GM12878 (cell line): Measurements from ENCODE around the gene BEX5. TPM values are rescaled to one million over a fixed set of nuclear protein-coding genes. Genes with fewer than 3 reads are reported as not detected.

Source experiments
- ATAC-seq: fragments of 200-7000 bp; cut with Tn5 transposase; 3 replicates; pipeline ENCODE4 v1.9.1; 2020; ENCODE audit warnings: mild to moderate bottlenecking, moderate library complexity
- BruUV-seq: library from RNA; stranded (reverse); fragments of 400-500 nt; replicated peaks from 2 replicates; lab custom pipeline; 2021; lab: Mats Ljungman, UMichigan
- CTCF ChIA-PET: fragments of 300-600 bp; sonication (Branson Sonifier 250); formaldehyde crosslinking; extraction: SDS; loops from one replicate; lab custom pipeline; 2021; ENCODE audit warnings: inconsistent platforms; lab: Yijun Ruan, JAX
- POLR2A ChIA-PET: fragments of 350-600 bp; formaldehyde crosslinking; extraction: SDS; loops from one replicate; lab custom pipeline; 2021; ENCODE audit warnings: inconsistent platforms; lab: Charles Lee
- RAD21 ChIA-PET: fragments of 300-600 bp; sonication (Branson Sonifier 250); formaldehyde crosslinking; loops from one replicate; lab custom pipeline; 2023; ENCODE audit warnings: antibody characterized with exemption; ENCODE audit not compliant: unreplicated experiment; lab: Charles Lee
- SMC1A ChIA-PET: fragments of 300-600 bp; sonication (Branson Sonifier 250); formaldehyde crosslinking; loops from one replicate; lab custom pipeline; 2023; ENCODE audit not compliant: unreplicated experiment, uncharacterized antibody; lab: Charles Lee
- DNase-seq: peaks from one replicate; pipeline ENCODE4 v3.0.0-alpha.2; 2011; ENCODE audit warnings: low read depth, low spot score
- FAIRE-seq: peaks from 3 replicates; lab custom pipeline; 2011; peaks lifted over from hg19 to GRCh38; lab: Jason Lieb, UNC
- H2AFZ ChIP-seq: 2 replicates; pipeline ENCODE4 v1.6.0; 2011; ENCODE audit warnings: low read depth, low read length, control low read depth; ENCODE audit not compliant: control insufficient read depth
- H3K27ac ChIP-seq: 2 replicates; pipeline ENCODE4 v1.5.1; 2011; ENCODE audit warnings: control low read depth; ENCODE audit not compliant: control insufficient read depth, insufficient read depth
- H3K27me3 ChIP-seq, 2 experiments: replicated peaks in 1 of 2; 2 replicates each; pipeline versions ENCODE4 v1.6.0 to v1.6.1; 2011; ENCODE audit warnings: low read length in 1 of 2; ENCODE audit not compliant: control insufficient read depth in 2 of 2, insufficient read depth in 2 of 2
- H3K36me3 ChIP-seq, 2 experiments: 2 replicates each; pipeline ENCODE4 v1.5.1; 2011; ENCODE audit warnings: low read length in 1 of 2; ENCODE audit not compliant: control insufficient read depth in 2 of 2, insufficient read depth in 2 of 2
- H3K4me1 ChIP-seq: 2 replicates; pipeline ENCODE4 v1.6.1; 2011; ENCODE audit warnings: mild to moderate bottlenecking, low read length, moderate library complexity, mixed read lengths; ENCODE audit not compliant: control insufficient read depth, insufficient read depth
- H3K4me2 ChIP-seq: 2 replicates; pipeline ENCODE4 v1.6.0; 2011; ENCODE audit warnings: control low read depth; ENCODE audit not compliant: control insufficient read depth, insufficient read depth
- H3K4me3 ChIP-seq: fragments of 200-600 bp; sonication (generic); 2 replicates; pipeline ENCODE4 v1.5.1; 2016
- H3K79me2 ChIP-seq: 2 replicates; pipeline ENCODE4 v1.6.0; 2011; ENCODE audit warnings: low read length; ENCODE audit not compliant: control insufficient read depth, insufficient read depth
- H3K9ac ChIP-seq: 2 replicates; pipeline ENCODE4 v1.8.0; 2011; ENCODE audit warnings: low read length, control low read depth, mixed read lengths; ENCODE audit not compliant: control insufficient read depth, insufficient read depth
- H3K9me3 ChIP-seq: replicated peaks from 3 replicates; pipeline ENCODE4 v1.5.1; 2011; ENCODE audit warnings: mild to moderate bottlenecking, low read length; ENCODE audit not compliant: control insufficient read depth, insufficient read depth
- H4K20me1 ChIP-seq: 2 replicates; pipeline ENCODE4 v1.6.0; 2011; ENCODE audit not compliant: control insufficient read depth, insufficient read depth
- E2F8 ChIP-seq: fragments of 450-650 bp; IDR thresholded peaks from 2 replicates; pipeline ENCODE4 v1.6.1; 2018; ENCODE audit warnings: mild to moderate bottlenecking, low read depth, moderate library complexity; ENCODE audit not compliant: partially characterized antibody
- FOXM1 ChIP-seq: IDR thresholded peaks from 2 replicates; pipeline ENCODE4 v1.6.1; 2012; ENCODE audit warnings: low read depth, mild to moderate bottlenecking, inconsistent platforms, low read length, moderate library complexity
- MTA2 ChIP-seq: fragments of 450-650 bp; IDR thresholded peaks from 2 replicates; pipeline ENCODE4 v1.6.1; 2016; ENCODE audit warnings: low read depth, mild to moderate bottlenecking, moderate library complexity
- PBX3 ChIP-seq: IDR thresholded peaks from 2 replicates; pipeline ENCODE4 v1.6.1; 2011; ENCODE audit warnings: mild to moderate bottlenecking, low read depth, low read length, moderate library complexity; ENCODE audit not compliant: insufficient replicate concordance
- RCOR1 ChIP-seq: conservative IDR thresholded peaks from 2 replicates; pipeline ENCODE4 v1.6.1; 2012; ENCODE audit warnings: low read depth, low read length, improper control_type of control experiment
- SMC3 ChIP-seq: IDR thresholded peaks from 2 replicates; pipeline ENCODE4 v1.6.1; 2011; ENCODE audit warnings: low read length, improper control_type of control experiment, borderline replicate concordance
- SPI1 ChIP-seq: IDR thresholded peaks from 2 replicates; pipeline ENCODE4 v1.6.1; 2011; ENCODE audit warnings: low read depth, mild to moderate bottlenecking, low read length, moderate library complexity, borderline replicate concordance; ENCODE audit not compliant: insufficient read depth
- SREBF1 ChIP-seq: IDR thresholded peaks from 2 replicates; pipeline ENCODE4 v1.6.1; 2012; ENCODE audit warnings: mild to moderate bottlenecking, low read length
- ZBTB11 ChIP-seq: fragments of 450-650 bp; formaldehyde crosslinking; IDR thresholded peaks from 2 replicates; pipeline ENCODE4 v1.5.0; 2022; ENCODE audit warnings: mild to moderate bottlenecking, missing genetic modification characterization
- WGBS: methylation state at CpG from one replicate; pipeline ENCODE4 v1.1.6; 2016; ENCODE audit warnings: low lambda C conversion rate; ENCODE audit not compliant: insufficient replicate concordance, insufficient coverage; ENCODE audit errors: missing lambda C conversion rate; 5-methylcytosine and 5-hydroxymethylcytosine counted together
- in situ Hi-C: fragments of 300-500 bp; cut with MboI; formaldehyde crosslinking; loops from 9 replicates; pipeline ENCODE4 v1.14.3; 2018; ENCODE audit warnings: mixed read lengths
- intact Hi-C: fragments of 100-400 bp; cut with micrococcal nuclease; formaldehyde crosslinking; loops from one replicate; pipeline ENCODE4 v1.14.2; 2022; ENCODE audit not compliant: unreplicated experiment
- polyA plus RNA-seq, 11 experiments: library from polyadenylated mRNA; depleted of rRNA in 4 of 11; unstranded in 6 of 11; stranded (reverse) in 5 of 11; fragments of >200 nt; fragmentation: Nextera tagmentation in 4 of 11; fragmentation: Illumina TruSeq in 1 of 11; extraction: Ambion mirVana in 4 of 11; extraction: Trizol in 1 of 11; gene quantifications; 1 replicate in 1 of 11; 2 replicates in 10 of 11; pipeline versions ENCODE4 v1.2.1 to v1.2.3, GENCODE V29; 2011 to 2016; ENCODE audit warnings: inconsistent platforms in 2 of 11, missing spikeins in 2 of 11, low read depth in 1 of 11
- total RNA-seq, 4 experiments: library from RNA; depleted of rRNA in 3 of 4; stranded (reverse); fragments of >200 nt in 3 of 4; fragmentation: Illumina TruSeq in 1 of 4; extraction: Trizol in 1 of 4; gene quantifications; 2 replicates each; pipeline versions ENCODE4 v1.2.1 to v1.2.3, GENCODE V29; 2013 to 2021

The BEX5 gene
- total and polyA plus RNA-seq, 10 of the 15 experiments (the other 5 are each of a cell fraction or from before 2014, with no cell fraction given): 0.11 to 0.79 (median 0.46) TPM; not detected in 4

DNA sequence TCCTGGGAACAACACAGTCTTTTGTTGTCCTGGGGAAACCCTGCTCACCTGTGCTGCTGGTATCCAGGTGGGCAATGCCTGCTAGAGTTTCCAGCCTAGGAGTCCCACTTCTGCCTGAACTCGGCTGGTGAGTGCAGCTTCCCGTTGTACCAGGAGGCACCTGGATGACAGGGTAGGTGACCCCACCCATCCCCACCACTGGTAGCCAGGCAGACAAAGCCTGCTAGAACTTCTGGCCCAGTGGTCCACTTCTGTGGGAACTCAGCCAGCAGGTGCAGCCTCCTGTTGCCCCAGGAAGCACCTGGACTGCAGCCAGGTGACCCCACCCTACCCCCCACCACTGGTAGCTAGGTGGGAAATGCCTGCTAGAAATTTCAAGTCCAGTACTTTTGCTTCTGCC is 40.0 kb downstream of the BEX5 start:
- ATAC-seq (no peak), FAIRE-seq (no peak), DNase-seq (no peak)
- no peaks in the 10 kb centered on the region for H3K4me1 ChIP-seq
- no peak overlapping the region for H3K9ac ChIP-seq
- RAD21 ChIA-PET: no interaction called here
- in situ Hi-C loops: no loop called here
- H3K27ac ChIP-seq: no peak overlapping the region
- intact Hi-C loops: no loop called here
- H2AFZ ChIP-seq: no peak overlapping the region
- TF ChIP-seq MTA2: no peak
- TF ChIP-seq SPI1: no peak
- no peak for TF ChIP-seq SMC3
- TF ChIP-seq SREBF1: no peak
- no peak for TF ChIP-seq RCOR1
- no peak for TF ChIP-seq PBX3
- TF ChIP-seq E2F8: no peak
- TF ChIP-seq FOXM1: no peak
- TF ChIP-seq ZBTB11 (CRISPR knock-in tag): no peak
- TF ChIP-seq, all 136 proteins: peak for 0
- H3K36me3 ChIP-seq: no peaks in the 10 kb centered on the region
- ChIA-PET SMC1A (no interaction called here), CTCF (interaction anchor here (0.6 kb wide), 1 partner anchor 11 kb away, joined by 3 read pairs; no protein-coding TSS in a partner anchor), POLR2A (no interaction called here)
- no peak overlapping the region for H3K4me2 ChIP-seq
- H3K27me3 ChIP-seq: no peaks in the 10 kb centered on the region
- H4K20me1 ChIP-seq: no peaks in the 10 kb centered on the region
- H3K79me2 ChIP-seq: no peaks in the 10 kb centered on the region
- no peak overlapping the region for H3K4me3 ChIP-seq
- WGBS: 0% methylated on average over 2 of the region's 2 CpGs
- no TSS peak for BruUV-seq
- H3K9me3 ChIP-seq: no peaks in the 10 kb centered on the region; the same call in 1 of the 3 replicates
